HG03469 (cell line): ENCODE data around the gene ANO4.
"Not testable (repeated sequence)": the region's sequence is repeated elsewhere in the genome, so short reads cannot be mapped to it uniquely, and the experiment has no call there.

Experiments used
- ATAC-seq: cut with Tn5 transposase; IDR thresholded peaks from one replicate; pipeline ENCODE4 v1.9.1; 2021; ENCODE audit warnings: mild to moderate bottlenecking, moderate library complexity, moderate number of reproducible peaks; ENCODE audit not compliant: unreplicated experiment

ANO4 gene

GRCh38 chr12:100986595-100987547, 192.3 kb downstream of the ANO4 start:
- ATAC-seq, result no peak

GRCh38 chr12:100987552-100988521, 193.3 kb downstream of the ANO4 start:
- ATAC-seq, result peak; percentile 97

GRCh38 chr12:100989509-100989908, 194.9 kb downstream of the ANO4 start:
- not testable (repeated sequence) for ATAC-seq

- no peak for ATAC-seq
These were observed 196.5 kb downstream of the ANO4 start for GRCh38 chr12:100991102-100991501.

GRCh38 chr12:100992194-100992593, 197.6 kb downstream of the ANO4 start:
- no peak for ATAC-seq

- ATAC-seq, result no peak
These were observed 199.4 kb downstream of the ANO4 start for GRCh38 chr12:100993916-100994450.

GRCh38 chr12:100995201-100995600, 200.6 kb downstream of the ANO4 start:
- peak; percentile 60 for ATAC-seq

GRCh38 chr12:100995771-100996170, 201.2 kb downstream of the ANO4 start:
- peak; percentile 69 for ATAC-seq

- peak; percentile 71 for ATAC-seq
These were observed 207.1 kb downstream of the ANO4 start for GRCh38 chr12:101001669-101002068.

- ATAC-seq, result no peak
These were observed 208.3 kb downstream of the ANO4 start for GRCh38 chr12:101002696-101003419.

- ATAC-seq, result no peak
These were observed 210.3 kb downstream of the ANO4 start for GRCh38 chr12:101004898-101005297.

- no peak for ATAC-seq
These were observed 214.7 kb downstream of the ANO4 start for GRCh38 chr12:101009274-101009673.

- ATAC-seq, result no peak
These were observed 216.3 kb downstream of the ANO4 start for GRCh38 chr12:101010896-101011295.

GRCh38 chr12:101013993-101014392, 219.4 kb downstream of the ANO4 start:
- ATAC-seq, result no peak

GRCh38 chr12:101015044-101015443, 220.5 kb downstream of the ANO4 start:
- ATAC-seq, result no peak

GRCh38 chr12:101018540-101018939, 224.0 kb downstream of the ANO4 start:
- ATAC-seq, result no peak

- ATAC-seq, result no peak
These were observed 224.6 kb downstream of the ANO4 start for GRCh38 chr12:101019201-101019600.

- no peak for ATAC-seq
These were observed 225.1 kb downstream of the ANO4 start for GRCh38 chr12:101019667-101020066.

- ATAC-seq, result no peak
These were observed 226.9 kb downstream of the ANO4 start for GRCh38 chr12:101021442-101021841.

- no peak for ATAC-seq
These were observed 227.4 kb downstream of the ANO4 start for GRCh38 chr12:101021911-101022388.
